ENCODE data around the gene PHF23. TPM values are rescaled to one million over a fixed set of nuclear protein-coding genes. Genes with fewer than 3 reads are reported as not detected.

Gene PHF23
- total and polyA plus RNA-seq, 11 donors: 13.7 to 36.7 (median 23.0) TPM

DNA sequence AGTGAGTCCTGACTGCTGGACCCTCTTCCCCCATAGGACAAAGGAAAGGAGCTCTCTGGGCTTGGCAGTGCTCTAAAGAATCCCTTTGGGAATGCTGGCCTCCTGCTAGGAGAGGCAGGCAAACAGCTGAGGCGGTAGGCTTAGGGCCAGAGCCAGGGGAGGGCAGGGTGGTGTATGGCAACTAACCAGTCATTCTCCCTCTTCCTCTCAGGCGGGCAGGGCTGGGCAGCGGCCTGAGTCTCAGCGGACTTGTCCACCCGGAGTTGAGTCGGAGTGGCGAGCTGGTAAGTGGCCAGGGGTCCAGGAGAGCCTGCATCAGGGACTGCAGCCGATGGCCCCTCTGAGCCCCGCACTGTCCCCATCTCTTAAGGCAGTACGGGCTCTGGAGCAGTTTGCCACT is 15.1 kb downstream of the PHF23 start:
- DNase-seq (peak in 3 of 5 donors; percentile 21 to 56 (median 24)), ATAC-seq (no peak)
- peak overlapping the region in 4 of 12 donors; percentile 8 to 69 (median 18) for H3K27ac ChIP-seq
- H3K9me3 ChIP-seq: no peaks in the 10 kb centered on the region
- H3K36me3 ChIP-seq: peaks cover 0 to 84% (median 81%) of the 10 kb centered on the region in 9 donors
- H3K4me3 ChIP-seq: no peak overlapping the region
- no peak for TF ChIP-seq CTCF (IDR thresholded peaks at IDR 0.05)
- no peak for TF ChIP-seq POLR2A (IDR thresholded peaks at IDR 0.05)
- 64 to 76% (median 70%) methylated on average over 10 of the region's 10 CpGs for whole genome bisulfite sequencing, 4 donors
- H3K4me1 ChIP-seq: peaks cover 6 to 55% (median 27%) of the 10 kb centered on the region in 12 donors
- no peaks in the 10 kb centered on the region for H3K27me3 ChIP-seq
- intact Hi-C loops (cut with DNase I): no loop called here

- intact Hi-C loops (cut with DNase I): no loop called here
- H3K4me3 ChIP-seq: no peak overlapping the region
- DNase-seq: no peak
- peak overlapping the region in 1 of 12 donors; percentile 2 for H3K27ac ChIP-seq
- TF ChIP-seq CTCF (IDR thresholded peaks at IDR 0.05): no peak
- TF ChIP-seq POLR2A (IDR thresholded peaks at IDR 0.05): no peak
- H3K27me3 ChIP-seq: no peaks in the 10 kb centered on the region
- peaks cover 6 to 62% (median 34%) of the 10 kb centered on the region in 12 donors for H3K4me1 ChIP-seq
- no peak for ATAC-seq
- 66 to 86% (median 77%) methylated on average over 4 of the region's 4 CpGs for WGBS, 4 donors
- peaks cover 0 to 76% (median 73%) of the 10 kb centered on the region in 9 donors for H3K36me3 ChIP-seq
- H3K9me3 ChIP-seq: no peaks in the 10 kb centered on the region
Measured at GRCh38 chr17:7223375-7223774, 15.9 kb downstream of the PHF23 start.

DNA sequence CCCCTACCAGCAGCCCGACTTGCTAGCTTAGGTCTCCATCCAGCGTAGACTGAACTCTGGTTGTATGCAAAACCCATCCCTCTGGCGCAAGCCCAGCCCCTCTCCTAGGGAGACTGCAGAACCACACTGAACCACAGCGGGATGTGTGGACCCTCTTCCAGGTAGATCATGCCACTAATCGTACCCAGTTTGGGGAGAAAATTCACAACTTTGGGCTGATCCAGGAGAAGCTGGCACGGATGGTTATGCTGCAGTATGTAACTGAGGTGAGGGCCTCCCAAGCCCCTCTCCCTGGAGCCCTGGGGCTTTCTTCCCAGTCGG is 16.3 kb downstream of the PHF23 start:
- TF ChIP-seq POLR2A (IDR thresholded peaks at IDR 0.05) (no peak), CTCF (IDR thresholded peaks at IDR 0.05) (no peak)
- H3K4me3 ChIP-seq: no peak overlapping the region
- H3K27me3 ChIP-seq: no peaks in the 10 kb centered on the region
- no peak overlapping the region for H3K27ac ChIP-seq
- no peaks in the 10 kb centered on the region for H3K9me3 ChIP-seq
- DNase-seq (peak in 2 of 5 donors; percentile 11 to 51), ATAC-seq (no peak)
- peaks cover 6 to 67% (median 38%) of the 10 kb centered on the region in 12 donors for H3K4me1 ChIP-seq
- 67 to 82% (median 73%) methylated on average over 6 to 7 of the region's 7 CpGs for WGBS, 4 donors
- intact Hi-C loops (cut with DNase I): no loop called here
- peaks cover 0 to 72% (median 69%) of the 10 kb centered on the region in 9 donors for H3K36me3 ChIP-seq

- H3K4me1 ChIP-seq: peaks cover 6 to 73% (median 42%) of the 10 kb centered on the region in 12 donors
- TF ChIP-seq POLR2A (IDR thresholded peaks at IDR 0.05): no peak
- TF ChIP-seq CTCF (IDR thresholded peaks at IDR 0.05): no peak
- H3K36me3 ChIP-seq: peaks cover 0 to 67% (median 64%) of the 10 kb centered on the region in 9 donors
- H3K27ac ChIP-seq: peak overlapping the region in 3 of 12 donors; percentile 97 to 99 (median 99)
- no peak overlapping the region for H3K4me3 ChIP-seq
- 70 to 80% (median 79%) methylated on average over 12 to 15 of the region's 15 CpGs for WGBS, 4 donors
- intact Hi-C loops (cut with DNase I): no loop called here
- no peaks in the 10 kb centered on the region for H3K27me3 ChIP-seq
- DNase-seq (peak in 1 of 5 donors; percentile 53), ATAC-seq (no peak)
- H3K9me3 ChIP-seq: no peaks in the 10 kb centered on the region
Measured at GRCh38 chr17:7222093-7222971, 16.9 kb downstream of the PHF23 start.
